Esophagus mucosa (tissue), 1 donor: ENCODE results near the gene CMBL. TPM values are rescaled to one million over a fixed set of nuclear protein-coding genes. Genes with fewer than 3 reads are reported as not detected.
"Not testable (repeated sequence)": the region's sequence is repeated elsewhere in the genome, so short reads cannot be mapped to it uniquely, and the experiment has no call there.

ENCODE experiments used
- ATAC-seq: fragments of 200-7000 bp; cut with Tn5 transposase; one replicate; pipeline ENCODE4 v1.9.1; 2020
- total RNA-seq: library from RNA; stranded (reverse); gene quantifications from one replicate; pipeline ENCODE4 v1.2.4, GENCODE V29; 2023
- donor health status: DM: yes; HTN: yes; CAD: no.

Gene CMBL
- total RNA-seq, 1 donor from 2014 or later: 4.5 TPM

- peak; percentile 89 for ATAC-seq
Observed at GRCh38 chr5:10283927-10284635, 23.6 kb downstream of the CMBL start.

GRCh38 chr5:10279925-10280720, 27.6 kb downstream of the CMBL start:
- ATAC-seq: no peak

- no peak for ATAC-seq
Observed at GRCh38 chr5:10279328-10279727, 28.4 kb downstream of the CMBL start.

GRCh38 chr5:10278658-10279279, 28.9 kb downstream of the CMBL start:
- no peak for ATAC-seq

GRCh38 chr5:10277773-10278630, 29.7 kb downstream of the CMBL start:
- ATAC-seq: no peak

- ATAC-seq: no peak
Observed at GRCh38 chr5:10276691-10277090, 31.0 kb downstream of the CMBL start.

- ATAC-seq: no peak
Observed at GRCh38 chr5:10275991-10276390, 31.7 kb downstream of the CMBL start.

GRCh38 chr5:10275460-10275859, 32.2 kb downstream of the CMBL start:
- ATAC-seq: no peak

GRCh38 chr5:10272875-10273209, 34.9 kb downstream of the CMBL start:
- not testable (repeated sequence) for ATAC-seq

GRCh38 chr5:10272053-10272874, 35.4 kb downstream of the CMBL start:
- ATAC-seq: no peak

GRCh38 chr5:10268100-10268499, 39.6 kb downstream of the CMBL start:
- no peak for ATAC-seq

GRCh38 chr5:10266839-10267238, 40.9 kb downstream of the CMBL start:
- peak; percentile 38 for ATAC-seq

GRCh38 chr5:10266137-10266536, 41.6 kb downstream of the CMBL start:
- no peak for ATAC-seq

GRCh38 chr5:10265245-10266109, 42.2 kb downstream of the CMBL start:
- ATAC-seq: no peak

- no peak for ATAC-seq
Observed at GRCh38 chr5:10264604-10265003, 43.1 kb downstream of the CMBL start.

GRCh38 chr5:10262995-10263394, 44.7 kb downstream of the CMBL start:
- ATAC-seq: no peak

- no peak for ATAC-seq
Observed at GRCh38 chr5:10262121-10262774, 45.5 kb downstream of the CMBL start.

GRCh38 chr5:10261065-10261464, 46.6 kb downstream of the CMBL start:
- ATAC-seq: no peak

- no peak for ATAC-seq
Observed at GRCh38 chr5:10259899-10260298, 47.8 kb downstream of the CMBL start.

- ATAC-seq: no peak
Observed at GRCh38 chr5:10257870-10258269, 49.8 kb downstream of the CMBL start.
